Caco-2 (cell line): ENCODE data around the gene ETHE1. TPM values are rescaled to one million over a fixed set of nuclear protein-coding genes. Genes with fewer than 3 reads are reported as not detected.
A peak's percentile ranks its signal among the peaks of the same experiment; 100 is the strongest.

Source experiments
- BruUV-seq: library from RNA; stranded (reverse); fragments of 400-500 nt; replicated peaks from 2 replicates; lab custom pipeline; 2021; lab: Mats Ljungman, UMichigan
- CTCF ChIA-PET: fragments of 300-600 bp; sonication (Branson Sonifier 250); formaldehyde crosslinking; loops from one replicate; lab custom pipeline; 2022; ENCODE audit warnings: antibody characterized with exemption; lab: Charles Lee
- POLR2A ChIA-PET: fragments of 300-600 bp; sonication (Branson Sonifier 250); formaldehyde crosslinking; loops from one replicate; lab custom pipeline; 2022; ENCODE audit warnings: antibody characterized with exemption; lab: Charles Lee
- DNase-seq, 2 experiments: peaks; one replicate each; pipeline versions ENCODE4 v3.0.0 to v3.0.0-alpha.2; 2020 to 2022
- H3K27me3 ChIP-seq: replicated peaks from 2 replicates; pipeline ENCODE4 v1.6.0; 2011; ENCODE audit warnings: low read length; ENCODE audit not compliant: control insufficient read depth, insufficient read depth
- H3K36me3 ChIP-seq: 2 replicates; pipeline ENCODE4 v1.5.1; 2011; ENCODE audit warnings: low read length; ENCODE audit not compliant: control insufficient read depth, insufficient read depth
- H3K4me1 ChIP-seq: fragments of 250-450 bp; sonication (Bioruptor Pico); 2 replicates; pipeline ENCODE4 v1.5.1; 2020; ENCODE audit warnings: mild to moderate bottlenecking
- H3K4me3 ChIP-seq: 2 replicates; pipeline ENCODE4 v1.5.1; 2011; ENCODE audit warnings: low read depth, mild to moderate bottlenecking, control low read depth, low read length
- H3K9me3 ChIP-seq: fragments of 250-450 bp; sonication (Bioruptor Pico); 2 replicates; pipeline ENCODE4 v1.5.1; 2020; ENCODE audit warnings: mild to moderate bottlenecking, moderate library complexity
- H3K27ac Mint-ChIP-seq: one replicate; pipeline ENCODE4 v1.8.0; 2022; ENCODE audit warnings: mixed read lengths; ENCODE audit not compliant: unreplicated experiment
- H3K27me3 Mint-ChIP-seq: one replicate; pipeline ENCODE4 v1.8.0; 2022; ENCODE audit warnings: mixed read lengths; ENCODE audit not compliant: insufficient read depth, unreplicated experiment
- H3K36me3 Mint-ChIP-seq: one replicate; pipeline ENCODE4 v1.8.0; 2022; ENCODE audit warnings: mild to moderate bottlenecking, mixed read lengths; ENCODE audit not compliant: insufficient read depth, unreplicated experiment
- H3K4me1 Mint-ChIP-seq: one replicate; pipeline ENCODE4 v1.8.0; 2022; ENCODE audit warnings: low read depth, mixed read lengths; ENCODE audit not compliant: unreplicated experiment
- H3K4me3 Mint-ChIP-seq: one replicate; pipeline ENCODE4 v1.8.0; 2022; ENCODE audit warnings: mild to moderate bottlenecking, moderate library complexity, mixed read lengths; ENCODE audit not compliant: unreplicated experiment
- H3K9me3 Mint-ChIP-seq: one replicate; pipeline ENCODE4 v1.8.0; 2022; ENCODE audit warnings: mixed read lengths; ENCODE audit not compliant: unreplicated experiment
- CTCF ChIP-seq, 2 experiments: fragments of 200-600 bp in 1 of 2; IDR thresholded peaks; 1 replicate in 1 of 2; 2 replicates in 1 of 2; pipeline versions ENCODE4 v1.5.1 to v1.8.0; 2011 to 2022; ENCODE audit warnings: antibody characterized with exemption in 1 of 2, control low read depth in 1 of 2, inconsistent platforms in 1 of 2, low read depth in 1 of 2, low read length in 1 of 2, mild to moderate bottlenecking in 1 of 2, moderate library complexity in 1 of 2; ENCODE audit not compliant: insufficient read depth in 1 of 2, severe bottlenecking in 1 of 2, unreplicated experiment in 1 of 2
- intact Hi-C: fragments of 100-400 bp; cut with micrococcal nuclease; formaldehyde crosslinking; loops from one replicate; pipeline ENCODE4 v1.10.0; 2022; ENCODE audit not compliant: unreplicated experiment
- total RNA-seq: library from RNA; stranded (reverse); gene quantifications from 2 replicates; pipeline ENCODE4 v1.2.3, GENCODE V29; 2022

Gene ETHE1
- total RNA-seq, 1 experiment from 2014 or later = 39.6 TPM

- H3K36me3 ChIP-seq = peaks cover 3% of the 10 kb centered on the region; the same call in 1 of the 2 replicates
- no peaks in the 10 kb centered on the region for H3K27me3 ChIP-seq
- no peaks in the 10 kb centered on the region for H3K27me3 Mint-ChIP-seq
- ChIA-PET POLR2A (no interaction called here), CTCF (no interaction called here)
- peaks cover 46% of the 10 kb centered on the region for H3K36me3 Mint-ChIP-seq
- no peak overlapping the region for H3K4me3 Mint-ChIP-seq
- H3K9me3 ChIP-seq = peaks cover 6% of the 10 kb centered on the region; the same call in 1 of the 2 replicates
- H3K4me1 Mint-ChIP-seq = peaks cover 6% of the 10 kb centered on the region
- intact Hi-C loops = loop anchor here (10.0 kb wide), 1 partner anchor 116 kb away; no protein-coding TSS in a partner anchor
- DNase-seq = no peak
- TF ChIP-seq CTCF (IDR thresholded peaks at IDR 0.05; ENCODE audit: insufficient read depth in 1 of 2, low read depth in 1 of 2, low read length in 1 of 2, severe bottlenecking in 1 of 2, unreplicated experiment in 1 of 2) = no peak
- no peaks in the 10 kb centered on the region for H3K4me1 ChIP-seq
- no TSS peak for BruUV-seq
- H3K27ac Mint-ChIP-seq = no peak overlapping the region
- H3K4me3 ChIP-seq = no peak overlapping the region
- peaks cover 12% of the 10 kb centered on the region for H3K9me3 Mint-ChIP-seq
Measured at GRCh38 chr19:43538922-43539321, 11.9 kb upstream of the ETHE1 start.

- Histone ChIP-seq H3K4me1 (0 out of 2 replicates have a peak, but pooled peaks cover 4% of the 10 kb centered on the region), H3K9me3 (peaks cover 6% of the 10 kb centered on the region; the same call in 1 of the 2 replicates), H3K4me3 (no peak overlapping the region), H3K36me3 (peaks cover 1% of the 10 kb centered on the region; the same call in 1 of the 2 replicates), H3K27me3 (no peaks in the 10 kb centered on the region)
- peaks cover 6% of the 10 kb centered on the region for H3K4me1 Mint-ChIP-seq
- peak in 1 of 2 experiments; percentile 67 for DNase-seq
- intact Hi-C loops = loop anchor here (10.0 kb wide), 1 partner anchor 120 kb away; no protein-coding TSS in a partner anchor
- H3K36me3 Mint-ChIP-seq = peaks cover 50% of the 10 kb centered on the region
- peak; percentile 49 to 53 for TF ChIP-seq CTCF (IDR thresholded peaks at IDR 0.05; ENCODE audit: insufficient read depth in 1 of 2, low read depth in 1 of 2, low read length in 1 of 2, severe bottlenecking in 1 of 2, unreplicated experiment in 1 of 2)
- H3K4me3 Mint-ChIP-seq = peak overlapping the region; percentile 14
- peak overlapping the region; percentile 42 for H3K27ac Mint-ChIP-seq
- H3K9me3 Mint-ChIP-seq = peaks cover 12% of the 10 kb centered on the region
- BruUV-seq = no TSS peak
- ChIA-PET POLR2A (no interaction called here), CTCF (interaction anchor here (1.2 to 2.4 kb wide), 4 partner anchors 20 to 133 kb away, joined by 5 to 14 read pairs (median 10); no protein-coding TSS in a partner anchor)
- no peaks in the 10 kb centered on the region for H3K27me3 Mint-ChIP-seq
Measured at GRCh38 chr19:43534816-43535761, 8.1 kb upstream of the ETHE1 start.

GRCh38 chr19:43534305-43534815 lies 7.4 kb upstream of the ETHE1 start:
- intact Hi-C loops = loop anchor here (10.0 kb wide), 1 partner anchor 120 kb away; no protein-coding TSS in a partner anchor
- no peak for DNase-seq
- no peak overlapping the region for H3K27ac Mint-ChIP-seq
- CTCF ChIA-PET = interaction anchor here (1.7 to 2.4 kb wide), 4 partner anchors 15 to 60 kb away, joined by 9 to 14 read pairs (median 12); partner anchors contain the start of gene PHLDB3
- peaks cover 43% of the 10 kb centered on the region for H3K36me3 Mint-ChIP-seq
- no peaks in the 10 kb centered on the region for H3K27me3 Mint-ChIP-seq
- POLR2A ChIA-PET = interaction anchor here (1.7 to 2.1 kb wide), 3 partner anchors 30 to 134 kb away, joined by 8 to 10 read pairs (median 8); partner anchors contain the start of genes IRGQ, PHLDB3 and ZNF576
- TF ChIP-seq CTCF (IDR thresholded peaks at IDR 0.05; ENCODE audit: insufficient read depth in 1 of 2, low read depth in 1 of 2, low read length in 1 of 2, severe bottlenecking in 1 of 2, unreplicated experiment in 1 of 2) = no peak
- H3K36me3 ChIP-seq = peaks cover 1% of the 10 kb centered on the region; the same call in 1 of the 2 replicates
- H3K4me1 Mint-ChIP-seq = peaks cover 6% of the 10 kb centered on the region
- peak overlapping the region; percentile 96 for H3K4me3 Mint-ChIP-seq
- H3K27me3 ChIP-seq = no peaks in the 10 kb centered on the region
- H3K4me1 ChIP-seq = 0 out of 2 replicates have a peak, but pooled peaks cover 4% of the 10 kb centered on the region
- H3K9me3 Mint-ChIP-seq = peaks cover 8% of the 10 kb centered on the region
- peaks cover 6% of the 10 kb centered on the region; the same call in 1 of the 2 replicates for H3K9me3 ChIP-seq
- BruUV-seq = no TSS peak
- H3K4me3 ChIP-seq = peak overlapping the region; percentile 5; the same call in 1 of the 2 replicates
